ENCODE results near the gene SLC22A5.

DNA sequence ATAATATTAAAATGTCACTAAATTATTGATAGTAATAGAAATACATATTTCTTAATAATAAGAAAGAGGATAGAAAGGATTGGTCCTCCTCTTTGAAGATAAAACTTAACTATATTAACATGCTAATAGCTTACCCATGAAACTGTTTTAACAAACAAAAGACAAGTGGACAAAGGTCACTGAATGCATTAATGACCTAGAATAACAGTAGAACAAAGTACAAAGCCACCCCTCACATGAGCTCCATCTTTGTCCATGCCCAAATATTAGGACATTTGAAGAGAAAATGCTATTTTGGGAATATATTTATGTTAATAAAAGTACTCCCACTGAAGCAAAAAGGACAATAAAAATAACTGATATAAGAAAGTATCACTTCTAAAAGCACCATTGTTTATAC lies 34.1 kb upstream of the SLC22A5 start:
- TF ChIP-seq POLR2A (IDR thresholded peaks at IDR 0.05; ENCODE audit: low read length) (no peak), GATA1 (IDR thresholded peaks at IDR 0.05; ENCODE audit: low read depth, low read length) (no peak)

All from erythroblast (primary cell).